Measurements from ENCODE around the gene NR6A1.
A peak's percentile ranks its signal among the peaks of the same experiment; 100 is the strongest.

NR6A1 gene

GRCh38 chr9:124555043-124555442 is 216.1 kb downstream of the NR6A1 start:
- ChIA-PET POLR2A (no interaction called here), CTCF (interaction anchor here (1.2 to 1.5 kb wide), 4 partner anchors 9 to 158 kb away, joined by 3 to 4 read pairs (median 3); no protein-coding TSS in a partner anchor)
- TF ChIP-seq CTCF (IDR thresholded peaks at IDR 0.05; ENCODE audit: control extremely low read depth, extremely low read depth, low read depth, missing control alignments), result no peak
- no peak for DNase-seq (ENCODE audit: extremely low spot score)

GRCh38 chr9:124553738-124554137 is 217.4 kb downstream of the NR6A1 start:
- DNase-seq (ENCODE audit: extremely low spot score), result no peak
- ChIA-PET CTCF (interaction anchor here (1.7 to 4.8 kb wide), 3 partner anchors 9 to 158 kb away, joined by 7 to 24 read pairs (median 22); no protein-coding TSS in a partner anchor), POLR2A (no interaction called here)
- TF ChIP-seq CTCF (IDR thresholded peaks at IDR 0.05; ENCODE audit: control extremely low read depth, extremely low read depth, low read depth, missing control alignments), result no peak

- ChIA-PET CTCF (interaction anchor here (1.0 to 4.8 kb wide), 10 partner anchors 11 to 160 kb away, joined by 3 to 24 read pairs (median 8); no protein-coding TSS in a partner anchor), POLR2A (no interaction called here)
- TF ChIP-seq CTCF (IDR thresholded peaks at IDR 0.05; ENCODE audit: control extremely low read depth, extremely low read depth, low read depth, missing control alignments), result no peak
- no peak for DNase-seq (ENCODE audit: extremely low spot score)
Measured at GRCh38 chr9:124552273-124552605, 218.9 kb downstream of the NR6A1 start.

GRCh38 chr9:124551472-124552272 is 219.4 kb downstream of the NR6A1 start:
- DNase-seq (ENCODE audit: extremely low spot score), result peak; percentile 44
- CTCF ChIA-PET, result interaction anchor here (0.7 to 4.8 kb wide), 14 partner anchors 12 to 214 kb away, joined by 3 to 24 read pairs (median 5); no protein-coding TSS in a partner anchor
- TF ChIP-seq CTCF (IDR thresholded peaks at IDR 0.05; ENCODE audit: control extremely low read depth, extremely low read depth, low read depth, missing control alignments), result peak; percentile 52
- POLR2A ChIA-PET, result no interaction called here

- POLR2A ChIA-PET, result no interaction called here
- no peak for DNase-seq (ENCODE audit: extremely low spot score)
- TF ChIP-seq CTCF (IDR thresholded peaks at IDR 0.05; ENCODE audit: control extremely low read depth, extremely low read depth, low read depth, missing control alignments), result no peak
- CTCF ChIA-PET, result interaction anchor here (1.2 to 4.8 kb wide), 2 partner anchors 13 to 67 kb away, joined by 4 to 24 read pairs; no protein-coding TSS in a partner anchor
Measured at GRCh38 chr9:124550072-124550471, 221.0 kb downstream of the NR6A1 start.

GRCh38 chr9:124549016-124549415 is 222.1 kb downstream of the NR6A1 start:
- TF ChIP-seq CTCF (IDR thresholded peaks at IDR 0.05; ENCODE audit: control extremely low read depth, extremely low read depth, low read depth, missing control alignments), result no peak
- CTCF ChIA-PET, result no interaction called here
- DNase-seq (ENCODE audit: extremely low spot score), result no peak
- POLR2A ChIA-PET, result no interaction called here
